ENCODE measurements around the gene PRDM16. TPM values are rescaled to one million over a fixed set of nuclear protein-coding genes. Genes with fewer than 3 reads are reported as not detected.
A peak's percentile ranks its signal among the peaks of the same experiment; 100 is the strongest.

PRDM16 gene
- total RNA-seq, 1 experiment from 2014 or later = 5.3 TPM

DNA sequence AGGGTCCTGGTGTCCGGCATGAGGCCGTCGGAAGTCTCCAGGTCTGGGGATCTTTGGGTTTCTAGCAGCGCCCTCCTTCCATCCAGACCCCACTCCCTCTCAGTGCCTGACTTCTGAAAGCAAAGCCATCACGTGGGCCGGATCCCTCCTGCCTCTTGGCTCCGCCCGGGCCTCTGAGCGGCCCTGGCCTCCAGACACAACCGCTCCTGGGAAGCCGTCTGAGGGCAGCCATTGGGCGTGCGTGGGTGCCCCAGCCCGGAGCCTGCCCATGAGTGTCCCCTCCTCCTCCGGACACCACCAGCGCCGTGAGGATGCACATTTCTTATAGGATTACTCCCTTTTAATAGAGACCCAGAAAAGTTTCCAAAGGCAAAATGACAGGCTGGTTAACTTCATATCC is 248.5 kb downstream of the PRDM16 start:
- H3K4me1 ChIP-seq = peaks cover 56% of the 10 kb centered on the region
- no peaks in the 10 kb centered on the region for H3K9me3 Mint-ChIP-seq (ENCODE audit: unreplicated experiment)
- H3K27ac Mint-ChIP-seq (ENCODE audit: unreplicated experiment) = no peak overlapping the region
- POLR2A ChIA-PET = no interaction called here
- no peaks in the 10 kb centered on the region for H3K9me3 ChIP-seq
- no TSS peak for BruUV-seq (replicated peaks)
- H3K27me3 Mint-ChIP-seq (ENCODE audit: insufficient read depth, unreplicated experiment) = no peaks in the 10 kb centered on the region
- intact Hi-C loops (cut with micrococcal nuclease; ENCODE audit: unreplicated experiment) = no loop called here
- no peak overlapping the region for H3K4me3 Mint-ChIP-seq (ENCODE audit: unreplicated experiment)
- DNase-seq = no peak
- H3K36me3 Mint-ChIP-seq (ENCODE audit: insufficient read depth, unreplicated experiment) = no peaks in the 10 kb centered on the region
- H3K27me3 ChIP-seq (replicated peaks; ENCODE audit: control insufficient read depth, insufficient read depth, low read length) = no peaks in the 10 kb centered on the region
- peaks cover 16% of the 10 kb centered on the region for H3K4me1 Mint-ChIP-seq (ENCODE audit: low read depth, unreplicated experiment)
- no peak overlapping the region for H3K4me3 ChIP-seq (ENCODE audit: low read depth, low read length)
- TF ChIP-seq, protein P1, sequence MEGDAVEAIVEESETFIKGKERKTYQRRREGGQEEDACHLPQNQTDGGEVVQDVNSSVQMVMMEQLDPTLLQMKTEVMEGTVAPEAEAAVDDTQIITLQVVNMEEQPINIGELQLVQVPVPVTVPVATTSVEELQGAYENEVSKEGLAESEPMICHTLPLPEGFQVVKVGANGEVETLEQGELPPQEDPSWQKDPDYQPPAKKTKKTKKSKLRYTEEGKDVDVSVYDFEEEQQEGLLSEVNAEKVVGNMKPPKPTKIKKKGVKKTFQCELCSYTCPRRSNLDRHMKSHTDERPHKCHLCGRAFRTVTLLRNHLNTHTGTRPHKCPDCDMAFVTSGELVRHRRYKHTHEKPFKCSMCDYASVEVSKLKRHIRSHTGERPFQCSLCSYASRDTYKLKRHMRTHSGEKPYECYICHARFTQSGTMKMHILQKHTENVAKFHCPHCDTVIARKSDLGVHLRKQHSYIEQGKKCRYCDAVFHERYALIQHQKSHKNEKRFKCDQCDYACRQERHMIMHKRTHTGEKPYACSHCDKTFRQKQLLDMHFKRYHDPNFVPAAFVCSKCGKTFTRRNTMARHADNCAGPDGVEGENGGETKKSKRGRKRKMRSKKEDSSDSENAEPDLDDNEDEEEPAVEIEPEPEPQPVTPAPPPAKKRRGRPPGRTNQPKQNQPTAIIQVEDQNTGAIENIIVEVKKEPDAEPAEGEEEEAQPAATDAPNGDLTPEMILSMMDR (IDR thresholded peaks at IDR 0.05; ENCODE audit: insufficient read depth in 1 of 2, low read depth in 1 of 2, low read length in 1 of 2, severe bottlenecking in 1 of 2, unreplicated experiment in 1 of 2) = no peak
- H3K36me3 ChIP-seq (ENCODE audit: control insufficient read depth, insufficient read depth, low read length) = no peaks in the 10 kb centered on the region; the same call in 1 of the 2 replicates
- CTCF ChIA-PET = no interaction called here

DNA sequence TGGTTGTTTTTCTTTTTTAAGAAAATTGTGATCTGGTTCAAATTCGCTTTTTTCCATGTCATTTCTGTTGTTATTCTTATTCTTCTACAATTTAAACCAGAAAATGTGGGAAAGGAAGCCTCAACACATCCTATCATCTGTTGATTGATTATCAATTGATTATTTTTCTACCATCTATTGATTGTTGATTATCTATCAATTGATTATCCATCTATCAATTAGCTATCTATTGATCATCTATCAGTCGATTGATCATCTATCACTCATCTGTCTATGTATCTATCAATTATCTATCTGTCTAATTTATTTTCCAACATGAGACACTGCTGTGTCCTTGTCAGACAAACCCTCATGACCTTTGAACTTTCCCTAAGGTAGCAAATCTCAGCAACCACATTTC is 249.3 kb downstream of the PRDM16 start:
- Histone ChIP-seq H3K4me3 (ENCODE audit: low read depth, low read length) (no peak overlapping the region), H3K27me3 (replicated peaks; ENCODE audit: control insufficient read depth, insufficient read depth, low read length) (no peaks in the 10 kb centered on the region), H3K9me3 (no peaks in the 10 kb centered on the region), H3K4me1 (peaks cover 56% of the 10 kb centered on the region), H3K36me3 (ENCODE audit: control insufficient read depth, insufficient read depth, low read length) (no peaks in the 10 kb centered on the region)
- Mint-ChIP-seq H3K27me3 (ENCODE audit: insufficient read depth, unreplicated experiment) (no peaks in the 10 kb centered on the region), H3K4me3 (ENCODE audit: unreplicated experiment) (no peak overlapping the region), H3K36me3 (ENCODE audit: insufficient read depth, unreplicated experiment) (peaks cover 7% of the 10 kb centered on the region), H3K9me3 (ENCODE audit: unreplicated experiment) (no peaks in the 10 kb centered on the region), H3K27ac (ENCODE audit: unreplicated experiment) (no peak overlapping the region), H3K4me1 (ENCODE audit: low read depth, unreplicated experiment) (peaks cover 16% of the 10 kb centered on the region)
- intact Hi-C loops (cut with micrococcal nuclease; ENCODE audit: unreplicated experiment) = no loop called here
- DNase-seq = no peak
- BruUV-seq (replicated peaks) = no TSS peak
- ChIA-PET POLR2A (no interaction called here), CTCF (no interaction called here)
- TF ChIP-seq, protein P1 (IDR thresholded peaks at IDR 0.05; ENCODE audit: insufficient read depth in 1 of 2, low read depth in 1 of 2, low read length in 1 of 2, severe bottlenecking in 1 of 2, unreplicated experiment in 1 of 2) = no peak

DNA sequence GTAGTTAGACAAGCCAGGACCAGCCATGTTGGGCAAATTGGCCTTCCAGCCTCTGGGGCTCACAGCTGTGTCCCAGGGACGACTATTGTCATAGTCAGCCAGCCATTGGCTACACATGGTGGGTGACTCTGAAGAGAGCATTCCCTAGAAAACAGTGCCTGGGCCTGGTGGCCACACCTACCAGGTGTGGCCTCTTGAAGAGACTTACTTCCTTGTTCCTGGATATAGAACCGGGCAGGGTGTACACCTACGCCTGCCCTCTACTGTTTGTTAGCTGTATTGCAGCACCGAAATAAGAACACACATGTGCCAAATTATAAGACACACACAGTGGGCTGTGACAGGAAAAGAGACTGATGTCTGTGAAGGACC is 250.9 kb downstream of the PRDM16 start:
- POLR2A ChIA-PET = no interaction called here
- CTCF ChIA-PET = interaction anchor here (0.6 to 1.5 kb wide), 10 partner anchors 11 to 325 kb away, joined by 3 to 7 read pairs (median 3); no protein-coding TSS in a partner anchor
- intact Hi-C loops (cut with micrococcal nuclease; ENCODE audit: unreplicated experiment) = loop anchor here (1.0 to 5.0 kb wide), 6 partner anchors 27 to 308 kb away; partner anchors contain the start of gene PRDM16

More for the DNA sequence above, 250.9 kb downstream of the PRDM16 start:
- no peaks in the 10 kb centered on the region for H3K9me3 Mint-ChIP-seq (ENCODE audit: unreplicated experiment)
- Histone ChIP-seq H3K36me3 (ENCODE audit: control insufficient read depth, insufficient read depth, low read length) (no peaks in the 10 kb centered on the region), H3K4me3 (ENCODE audit: low read depth, low read length) (no peak overlapping the region), H3K4me1 (peaks cover 57% of the 10 kb centered on the region), H3K27me3 (replicated peaks; ENCODE audit: control insufficient read depth, insufficient read depth, low read length) (no peaks in the 10 kb centered on the region), H3K9me3 (no peaks in the 10 kb centered on the region)
- peaks cover 15% of the 10 kb centered on the region for H3K4me1 Mint-ChIP-seq (ENCODE audit: low read depth, unreplicated experiment)
- H3K27me3 Mint-ChIP-seq (ENCODE audit: insufficient read depth, unreplicated experiment) = no peaks in the 10 kb centered on the region
- DNase-seq = peak; percentile 72 to 81
- H3K4me3 Mint-ChIP-seq (ENCODE audit: unreplicated experiment) = no peak overlapping the region
- no TSS peak for BruUV-seq (replicated peaks)
- peaks cover 7% of the 10 kb centered on the region for H3K36me3 Mint-ChIP-seq (ENCODE audit: insufficient read depth, unreplicated experiment)
- TF ChIP-seq, protein P1 (IDR thresholded peaks at IDR 0.05; ENCODE audit: insufficient read depth in 1 of 2, low read depth in 1 of 2, low read length in 1 of 2, severe bottlenecking in 1 of 2, unreplicated experiment in 1 of 2) = peak; percentile 68 to 71
- no peak overlapping the region for H3K27ac Mint-ChIP-seq (ENCODE audit: unreplicated experiment)
